A172 (cell line): ENCODE results near the gene GPR89A. TPM values are rescaled to one million over a fixed set of nuclear protein-coding genes. Genes with fewer than 3 reads are reported as not detected.
A peak's percentile ranks its signal among the peaks of the same experiment; 100 is the strongest.
"Not testable (repeated sequence)": the region's sequence is repeated elsewhere in the genome, so short reads cannot be mapped to it uniquely, and the experiment has no call there.

Experiments
- DNase-seq: peaks from one replicate; pipeline ENCODE4 v3.0.0-alpha.2; 2015; ENCODE audit warnings: low spot score
- total RNA-seq: library from RNA; depleted of rRNA; stranded (reverse); fragments of >200 nt; shearing (Covaris generic); gene quantifications from 2 replicates; pipeline ENCODE4 v1.2.3, GENCODE V29; 2014; rRNA removed

Gene GPR89A
- total RNA-seq: 37.8 and 76.7 TPM in 2 replicates

GRCh38 chr1:145607833-145608733 lies at the start of gene GPR89A:
TSS of gene GPR89A (plus strand) at chr1:145607988. CDS start at chr1:145608134, 146 bp downstream.
- DNase-seq: peak; percentile 90

GRCh38 chr1:145586820-145587219 lies 21.0 kb upstream of the GPR89A start:
- DNase-seq: not testable (repeated sequence)

GRCh38 chr1:145590806-145591205 lies 17.0 kb upstream of the GPR89A start:
- not testable (repeated sequence) for DNase-seq

- DNase-seq: not testable (repeated sequence)
Measured at GRCh38 chr1:145592347-145592746, 15.4 kb upstream of the GPR89A start.

GRCh38 chr1:145595421-145595820 lies 12.4 kb upstream of the GPR89A start:
- not testable (repeated sequence) for DNase-seq

- not testable (repeated sequence) for DNase-seq
Measured at GRCh38 chr1:145596236-145596635, 11.6 kb upstream of the GPR89A start.

GRCh38 chr1:145599426-145599825 lies 8.4 kb upstream of the GPR89A start:
- DNase-seq: not testable (repeated sequence)

- no peak for DNase-seq
Measured at GRCh38 chr1:145601593-145601992, 6.2 kb upstream of the GPR89A start.

- not testable (repeated sequence) for DNase-seq
Measured at GRCh38 chr1:145606840-145607239, 948 bp upstream of the GPR89A start.

- not testable (repeated sequence) for DNase-seq
Measured at GRCh38 chr1:145607289-145607688, 499 bp upstream of the GPR89A start.

- DNase-seq: not testable (repeated sequence)
Measured at GRCh38 chr1:145610744-145611143, 3.0 kb downstream of the GPR89A start.

- not testable (repeated sequence) for DNase-seq
Measured at GRCh38 chr1:145620073-145620472, 12.3 kb downstream of the GPR89A start.

GRCh38 chr1:145622177-145622576 lies 14.4 kb downstream of the GPR89A start:
- DNase-seq: not testable (repeated sequence)

GRCh38 chr1:145636237-145636636 lies 28.4 kb downstream of the GPR89A start:
- DNase-seq: not testable (repeated sequence)

GRCh38 chr1:145641886-145642285 lies 34.1 kb downstream of the GPR89A start:
- DNase-seq: not testable (repeated sequence)

GRCh38 chr1:145643990-145644389 lies 36.2 kb downstream of the GPR89A start:
- DNase-seq: not testable (repeated sequence)

- not testable (repeated sequence) for DNase-seq
Measured at GRCh38 chr1:145656245-145656943, 48.6 kb downstream of the GPR89A start.

GRCh38 chr1:145662502-145662901 lies 54.7 kb downstream of the GPR89A start:
- not testable (repeated sequence) for DNase-seq

- DNase-seq: not testable (repeated sequence)
Measured at GRCh38 chr1:145665015-145665414, 57.2 kb downstream of the GPR89A start.

GRCh38 chr1:145670995-145671745 lies 63.4 kb downstream of the GPR89A start:
- DNase-seq: not testable (repeated sequence)

GRCh38 chr1:145673217-145673616 lies 65.4 kb downstream of the GPR89A start:
- not testable (repeated sequence) for DNase-seq

- not testable (repeated sequence) for DNase-seq
Measured at GRCh38 chr1:145684858-145685257, 77.1 kb downstream of the GPR89A start.
